ENCODE data around the gene PHACTR1. TPM values are rescaled to one million over a fixed set of nuclear protein-coding genes. Genes with fewer than 3 reads are reported as not detected.

The PHACTR1 gene
- total RNA-seq, 1 donor from 2014 or later, result 72.8 TPM

DNA sequence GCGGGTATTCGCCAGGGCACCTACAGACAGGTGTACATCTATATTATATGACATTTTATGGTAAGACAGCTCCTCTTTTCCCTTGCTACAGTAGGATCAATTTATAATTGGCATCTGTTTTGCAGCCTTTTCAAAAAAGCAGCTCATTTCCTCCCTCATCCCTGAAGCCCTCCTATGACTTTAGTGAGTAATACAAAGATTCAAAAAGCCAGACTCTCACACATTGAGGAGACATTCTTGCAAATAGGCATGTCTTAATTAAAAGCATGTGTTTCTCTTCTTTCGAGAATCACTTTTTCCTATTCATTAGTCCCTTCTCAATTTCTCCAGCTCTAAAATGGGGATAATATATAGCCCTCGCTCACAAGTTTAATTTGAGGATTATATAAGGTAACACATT lies 328.3 kb downstream of the PHACTR1 start:
- no peaks in the 10 kb centered on the region for H3K4me1 ChIP-seq
- ATAC-seq (no peak), DNase-seq (no peak)
- H3K4me3 ChIP-seq, result no peak overlapping the region
- intact Hi-C loops (cut with DNase I), result no loop called here
- TF ChIP-seq, protein P1, sequence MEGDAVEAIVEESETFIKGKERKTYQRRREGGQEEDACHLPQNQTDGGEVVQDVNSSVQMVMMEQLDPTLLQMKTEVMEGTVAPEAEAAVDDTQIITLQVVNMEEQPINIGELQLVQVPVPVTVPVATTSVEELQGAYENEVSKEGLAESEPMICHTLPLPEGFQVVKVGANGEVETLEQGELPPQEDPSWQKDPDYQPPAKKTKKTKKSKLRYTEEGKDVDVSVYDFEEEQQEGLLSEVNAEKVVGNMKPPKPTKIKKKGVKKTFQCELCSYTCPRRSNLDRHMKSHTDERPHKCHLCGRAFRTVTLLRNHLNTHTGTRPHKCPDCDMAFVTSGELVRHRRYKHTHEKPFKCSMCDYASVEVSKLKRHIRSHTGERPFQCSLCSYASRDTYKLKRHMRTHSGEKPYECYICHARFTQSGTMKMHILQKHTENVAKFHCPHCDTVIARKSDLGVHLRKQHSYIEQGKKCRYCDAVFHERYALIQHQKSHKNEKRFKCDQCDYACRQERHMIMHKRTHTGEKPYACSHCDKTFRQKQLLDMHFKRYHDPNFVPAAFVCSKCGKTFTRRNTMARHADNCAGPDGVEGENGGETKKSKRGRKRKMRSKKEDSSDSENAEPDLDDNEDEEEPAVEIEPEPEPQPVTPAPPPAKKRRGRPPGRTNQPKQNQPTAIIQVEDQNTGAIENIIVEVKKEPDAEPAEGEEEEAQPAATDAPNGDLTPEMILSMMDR (IDR thresholded peaks at IDR 0.05), result no peak
- no peaks in the 10 kb centered on the region for H3K27me3 ChIP-seq
- no peaks in the 10 kb centered on the region for H3K36me3 ChIP-seq
- no peaks in the 10 kb centered on the region for H3K9me3 ChIP-seq
- H3K27ac ChIP-seq, result no peak overlapping the region

DNA sequence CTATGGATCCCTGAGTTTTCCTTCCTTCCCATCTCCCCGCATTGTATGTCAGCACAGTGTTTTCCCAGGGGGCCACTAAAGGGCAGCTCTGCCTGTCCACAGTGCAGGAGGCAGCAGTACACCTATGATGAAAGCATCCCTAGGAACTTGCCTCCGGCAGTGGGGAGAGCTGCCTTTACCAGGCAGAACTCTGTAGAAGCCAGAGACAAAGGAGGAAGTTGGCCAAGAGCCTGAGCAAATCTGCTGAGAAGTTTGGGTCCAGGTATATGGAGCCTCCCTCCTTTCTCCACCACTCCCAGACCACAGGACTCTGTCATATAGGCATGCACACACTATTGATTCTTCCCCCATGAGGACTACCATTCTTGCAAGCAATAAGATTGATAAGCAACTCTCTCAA lies 329.1 kb downstream of the PHACTR1 start:
- ATAC-seq (peak; percentile 28), DNase-seq (no peak)
- TF ChIP-seq, protein P1 (IDR thresholded peaks at IDR 0.05), result no peak
- no peak overlapping the region for H3K4me3 ChIP-seq
- H3K9me3 ChIP-seq, result no peaks in the 10 kb centered on the region
- H3K27me3 ChIP-seq, result no peaks in the 10 kb centered on the region
- intact Hi-C loops (cut with DNase I), result no loop called here
- H3K27ac ChIP-seq, result no peak overlapping the region
- no peaks in the 10 kb centered on the region for H3K4me1 ChIP-seq
- H3K36me3 ChIP-seq, result no peaks in the 10 kb centered on the region

DNA sequence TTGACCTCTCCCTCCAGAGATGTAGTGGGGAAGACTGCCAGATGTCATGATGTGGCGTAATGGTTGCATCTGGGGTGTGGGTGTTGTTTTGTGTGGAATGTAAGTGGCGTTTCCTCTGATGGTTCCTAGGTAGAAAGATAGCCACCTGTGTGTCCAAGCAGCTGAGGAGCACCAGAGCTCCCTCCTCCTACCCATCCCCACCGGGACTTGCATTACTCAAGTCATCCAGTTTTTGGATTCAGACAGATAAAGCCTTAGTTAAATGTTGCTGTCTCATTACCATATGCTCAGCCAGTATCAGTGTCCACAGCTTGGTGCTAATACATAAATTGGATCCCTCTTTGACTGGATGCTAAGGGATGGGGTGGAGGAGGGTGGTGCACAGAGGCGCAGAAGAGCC lies 329.5 kb downstream of the PHACTR1 start:
- intact Hi-C loops (cut with DNase I), result no loop called here
- Histone ChIP-seq H3K27ac (no peak overlapping the region), H3K9me3 (no peaks in the 10 kb centered on the region), H3K36me3 (no peaks in the 10 kb centered on the region), H3K4me3 (no peak overlapping the region), H3K27me3 (no peaks in the 10 kb centered on the region), H3K4me1 (no peaks in the 10 kb centered on the region)
- ATAC-seq, result no peak
- TF ChIP-seq, protein P1 (IDR thresholded peaks at IDR 0.05), result no peak
- DNase-seq, result no peak

DNA sequence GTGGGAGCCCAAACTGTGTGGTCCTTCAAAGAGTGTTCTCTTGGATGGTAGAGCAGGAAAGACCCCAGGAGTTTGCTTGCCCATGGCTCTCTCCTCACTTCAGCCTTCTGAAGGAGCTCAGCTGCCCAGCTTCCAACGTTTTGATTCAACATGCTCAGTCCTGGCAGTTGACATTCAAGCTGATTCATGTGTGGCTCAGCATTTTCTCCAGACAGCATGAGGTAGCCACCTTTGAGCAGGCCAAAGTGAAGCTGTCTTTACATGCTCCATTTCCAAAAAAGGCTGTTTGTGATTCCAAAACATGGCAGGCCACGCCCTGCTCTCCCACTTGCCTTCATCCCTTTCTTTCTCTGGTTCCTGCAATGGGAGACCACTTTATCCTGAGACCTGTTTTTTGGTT lies 331.5 kb downstream of the PHACTR1 start:
- ATAC-seq, result no peak
- intact Hi-C loops (cut with DNase I), result no loop called here
- Histone ChIP-seq H3K9me3 (no peaks in the 10 kb centered on the region), H3K36me3 (no peaks in the 10 kb centered on the region), H3K27me3 (no peaks in the 10 kb centered on the region), H3K27ac (no peak overlapping the region), H3K4me1 (no peaks in the 10 kb centered on the region), H3K4me3 (no peak overlapping the region)
- DNase-seq, result no peak
- TF ChIP-seq, protein P1 (IDR thresholded peaks at IDR 0.05), result no peak

DNA sequence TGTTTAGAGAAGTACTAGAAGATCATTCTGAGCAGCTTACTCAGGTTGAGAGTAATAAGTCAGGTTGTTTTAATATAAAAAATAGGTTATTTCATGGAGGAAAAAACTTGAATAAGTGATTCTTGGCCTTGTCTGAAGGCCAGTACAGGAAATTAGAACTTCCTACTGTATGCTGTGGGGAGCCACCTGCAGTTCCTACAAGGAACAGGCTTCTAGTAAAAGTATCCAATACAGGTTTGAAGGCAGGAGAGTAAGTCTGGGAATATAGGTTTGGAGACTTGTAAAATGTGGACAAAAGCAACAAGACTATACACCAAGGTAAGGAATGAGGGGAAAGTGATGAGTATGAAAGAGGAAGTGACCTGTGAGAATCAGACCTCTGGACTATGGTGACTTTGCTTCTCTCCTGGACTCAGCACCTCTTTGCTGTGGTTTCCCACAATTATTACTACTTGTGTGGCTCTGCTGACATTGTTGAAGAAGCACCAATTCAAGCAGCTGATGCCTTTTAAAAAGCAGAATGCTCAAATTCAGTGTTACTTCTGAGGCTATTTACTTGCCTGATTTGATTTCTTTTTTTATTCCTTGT lies 333.2 kb downstream of the PHACTR1 start:
- no peaks in the 10 kb centered on the region for H3K9me3 ChIP-seq
- no peaks in the 10 kb centered on the region for H3K36me3 ChIP-seq
- ATAC-seq (no peak), DNase-seq (no peak)
- TF ChIP-seq, protein P1 (IDR thresholded peaks at IDR 0.05), result peak; percentile 18
- intact Hi-C loops (cut with DNase I), result no loop called here
- H3K4me3 ChIP-seq, result no peak overlapping the region
- H3K4me1 ChIP-seq, result no peaks in the 10 kb centered on the region
- no peak overlapping the region for H3K27ac ChIP-seq
- H3K27me3 ChIP-seq, result no peaks in the 10 kb centered on the region

DNA sequence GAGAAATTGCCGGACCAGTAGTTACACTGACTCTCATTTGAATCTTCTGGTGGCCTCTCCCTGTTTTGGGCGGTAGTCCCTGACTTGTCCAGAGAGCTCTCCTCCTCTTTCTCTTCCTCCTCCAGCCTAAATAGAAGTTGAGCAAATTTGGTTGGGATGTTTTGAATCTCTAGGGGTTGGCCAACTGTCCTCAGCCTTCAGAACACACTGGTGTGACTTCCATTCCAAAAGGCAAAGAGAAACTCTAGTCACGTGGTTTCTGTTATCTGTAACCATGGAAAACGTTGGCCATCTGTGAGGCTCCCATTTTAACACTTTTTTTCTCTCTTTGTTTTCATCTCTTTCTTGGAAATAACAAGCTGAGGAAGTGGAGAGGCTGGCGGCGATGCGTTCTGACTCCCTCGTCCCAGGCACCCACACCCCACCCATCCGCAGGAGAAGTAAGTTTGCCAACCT lies 336.5 kb downstream of the PHACTR1 start:
- Histone ChIP-seq H3K4me1 (no peaks in the 10 kb centered on the region), H3K4me3 (no peak overlapping the region), H3K27me3 (no peaks in the 10 kb centered on the region), H3K27ac (no peak overlapping the region), H3K36me3 (no peaks in the 10 kb centered on the region), H3K9me3 (no peaks in the 10 kb centered on the region)
- intact Hi-C loops (cut with DNase I), result no loop called here
- DNase-seq (no peak), ATAC-seq (no peak)
- TF ChIP-seq, protein P1 (IDR thresholded peaks at IDR 0.05), result no peak

All from upper lobe of right lung (tissue), 1 donor.